ENCODE results near the gene DGKG.

The DGKG gene

DNA sequence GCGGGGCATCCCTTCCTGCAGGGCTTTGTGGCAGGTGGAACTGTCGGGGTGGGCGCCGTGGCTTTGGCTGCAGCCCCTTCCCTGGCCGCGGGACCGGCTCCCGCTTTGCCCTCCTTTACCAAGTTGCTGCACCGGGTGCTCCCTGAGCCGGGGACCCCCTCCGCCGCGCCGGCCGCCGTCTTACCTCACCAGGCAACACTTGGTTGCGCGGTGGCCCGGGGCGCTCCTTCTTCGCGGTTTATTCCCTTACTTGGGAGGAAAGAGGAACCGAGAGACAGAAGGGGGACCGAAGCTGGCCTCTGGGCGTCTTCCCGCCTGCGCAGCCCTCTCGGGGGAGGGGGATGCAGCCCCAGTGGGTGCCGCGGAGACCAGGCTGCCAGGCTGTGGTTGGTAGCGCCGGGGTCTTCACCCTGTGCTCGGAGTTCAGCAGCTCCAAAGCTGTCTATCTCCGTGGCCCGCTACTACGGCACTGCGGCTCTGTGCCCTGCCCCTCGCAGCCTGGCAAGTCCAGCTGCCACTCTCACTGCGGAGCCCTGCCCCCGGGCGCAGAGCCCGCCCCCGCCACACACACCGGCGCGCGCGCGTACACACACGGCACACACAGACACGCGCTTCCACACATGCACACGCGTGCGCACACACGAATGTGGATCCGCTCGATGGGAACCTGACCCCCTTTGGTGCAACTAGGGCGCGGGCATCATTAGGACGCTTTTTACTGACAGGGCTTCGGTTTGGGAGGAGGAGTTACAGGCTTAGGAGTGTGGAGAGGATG is at the start of gene DGKG:
Gene DGKG (minus strand): TSS at position 473 of the 775 bp plus-strand sequence. CDS start 41,775 bp downstream, outside the sequence.
- peak; percentile 22 for DNase-seq

DNA sequence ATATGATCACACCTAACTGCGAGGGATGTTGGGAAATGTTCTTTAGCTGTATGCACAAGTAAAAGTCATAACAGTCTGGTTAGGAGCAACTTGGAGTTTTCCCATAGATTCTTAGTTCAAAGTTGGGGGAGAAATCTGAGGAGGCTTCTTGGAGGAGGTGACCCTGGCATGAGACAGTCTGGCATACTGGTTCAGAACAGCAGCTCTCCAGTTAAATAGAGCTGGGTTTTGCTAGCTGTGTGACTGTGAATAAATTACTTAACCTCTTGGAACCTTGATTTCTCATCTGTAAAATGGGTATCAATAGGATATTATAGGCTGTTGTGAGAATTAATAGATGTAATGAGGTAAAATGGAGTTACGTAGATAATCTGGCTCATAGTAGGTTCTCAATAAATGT is 49.1 kb upstream of the DGKG start:
- DNase-seq = no peak

DNA sequence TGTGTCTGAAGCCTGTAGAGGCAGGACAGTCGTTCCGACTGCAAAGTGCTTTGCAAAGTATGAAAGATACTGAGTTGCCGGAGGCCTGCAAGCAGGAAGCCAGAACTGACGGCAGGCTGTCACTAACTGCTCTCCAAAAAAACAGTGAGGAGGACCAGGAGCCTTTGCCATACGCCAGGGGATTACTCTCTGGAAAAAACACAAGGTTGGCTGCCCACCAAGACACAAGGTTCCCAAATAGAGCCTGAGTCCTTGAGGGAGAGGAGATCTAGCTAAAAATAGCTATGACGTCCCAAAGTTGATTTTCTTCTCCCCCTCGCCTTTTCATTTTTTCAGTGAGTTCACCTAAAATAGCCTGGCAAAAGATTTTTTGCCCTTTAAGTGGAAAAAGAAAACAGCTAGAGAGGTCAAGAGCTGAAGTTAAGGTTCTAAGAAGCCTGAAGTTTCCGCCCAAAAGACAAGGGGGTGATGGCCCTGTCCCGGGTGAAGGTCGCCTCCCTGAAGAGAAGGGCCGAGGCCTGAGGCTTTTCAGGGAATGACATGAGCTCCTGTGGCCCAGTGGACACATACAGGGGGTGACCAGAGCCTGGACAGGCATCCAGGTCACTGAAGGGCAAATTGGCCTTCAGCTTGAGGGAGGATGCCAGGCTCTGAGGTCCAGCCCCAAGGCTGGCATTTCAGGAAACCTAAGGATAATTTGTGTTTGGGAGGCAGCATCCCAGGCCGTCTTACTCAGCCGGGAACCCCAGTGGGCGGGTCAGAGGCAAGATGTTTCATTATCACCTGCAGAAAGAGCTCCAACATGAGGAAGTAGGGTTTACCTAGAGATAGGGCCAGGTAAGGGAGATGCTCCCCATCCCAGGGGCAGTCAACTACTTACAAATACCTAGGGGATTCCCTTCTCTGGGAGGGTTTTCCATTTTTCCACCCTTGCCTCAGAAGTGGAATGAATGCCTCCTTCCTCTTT is 44.9 kb upstream of the DGKG start:
- no peak for DNase-seq

DNA sequence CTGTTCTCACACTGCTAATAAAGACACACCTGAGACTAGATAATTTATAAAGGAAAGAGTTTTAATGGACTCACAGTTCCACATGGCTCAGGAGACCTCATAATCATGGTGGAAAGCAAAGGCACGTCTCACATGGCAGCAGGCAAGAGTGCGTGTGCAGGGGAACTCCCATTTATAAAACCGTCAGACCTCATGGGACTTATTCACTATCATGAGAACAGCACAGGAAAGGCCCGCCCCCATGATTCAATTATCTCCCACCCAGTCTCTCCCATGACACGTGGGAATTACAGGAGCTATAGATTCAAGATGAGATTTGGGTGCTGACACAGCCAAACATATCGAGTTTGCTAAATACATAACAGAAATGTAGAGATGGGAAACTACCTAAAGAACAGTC is 39.5 kb upstream of the DGKG start:
- DNase-seq = no peak

DNA sequence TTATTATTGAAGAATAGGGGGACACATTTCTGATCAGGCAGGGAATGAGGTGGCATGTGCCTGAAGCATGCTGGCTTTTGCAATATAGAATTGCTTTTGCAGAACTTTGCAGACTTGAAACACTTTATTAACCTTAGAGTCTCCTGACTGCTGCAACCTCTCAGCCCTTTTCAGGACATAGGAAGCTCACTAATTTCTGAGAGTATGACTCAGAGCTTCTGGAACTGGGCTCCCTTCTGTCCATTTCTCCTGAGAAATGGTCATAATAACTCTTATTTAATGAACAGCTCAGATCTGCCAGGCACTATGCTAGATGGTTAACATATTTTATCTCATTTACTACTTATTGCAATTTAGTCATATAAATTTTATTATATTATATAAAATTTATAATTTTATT is 38.6 kb upstream of the DGKG start:
- no peak for DNase-seq

DNA sequence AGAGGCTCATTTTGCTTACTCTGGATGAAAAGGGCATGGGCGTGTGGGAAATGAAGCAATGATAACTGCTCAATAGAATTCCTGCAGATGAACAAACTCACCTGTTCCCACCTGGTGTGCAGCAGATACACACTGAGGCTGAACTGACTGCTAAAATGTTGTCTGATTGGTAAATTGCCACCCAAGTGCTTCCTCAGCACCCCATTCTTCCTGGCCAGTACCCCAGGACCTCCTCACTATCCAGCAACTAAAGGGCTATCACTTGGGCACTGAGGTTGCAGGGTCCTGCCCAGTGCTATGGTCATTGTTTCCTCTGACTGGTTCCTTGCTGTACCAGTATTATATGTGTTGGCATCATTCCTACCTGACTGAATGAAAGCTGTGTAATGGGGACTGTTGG is 38.0 kb upstream of the DGKG start:
- no peak for DNase-seq

DNA sequence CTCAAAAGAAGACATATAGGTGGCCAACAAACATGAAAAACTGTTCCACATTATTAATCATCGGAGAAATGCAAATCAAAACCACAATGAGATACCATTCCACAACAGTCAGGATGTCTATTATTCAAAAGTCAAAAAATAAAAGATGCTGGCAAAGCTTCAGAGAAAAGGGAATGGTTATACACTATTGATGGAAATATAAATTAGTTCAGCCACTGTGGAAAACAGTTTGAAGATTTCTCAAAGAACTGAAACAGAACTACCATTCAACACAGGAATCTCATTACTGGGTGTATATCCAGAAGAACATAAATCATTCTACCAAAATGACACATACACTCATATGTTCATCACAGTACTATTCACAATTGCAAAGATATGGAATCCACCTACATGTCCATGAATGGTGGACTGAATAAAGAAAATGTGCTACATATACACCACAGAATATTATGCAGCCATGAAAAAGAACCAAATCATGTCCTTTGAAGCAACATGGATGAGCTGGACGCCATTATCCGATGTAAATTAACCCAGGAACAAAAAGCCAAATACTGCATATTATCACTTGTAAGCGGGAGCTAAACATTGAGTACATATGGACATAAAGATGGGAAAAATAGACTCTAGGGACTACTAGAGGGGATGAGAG is 32.7 kb upstream of the DGKG start:
- no peak for DNase-seq

DNA sequence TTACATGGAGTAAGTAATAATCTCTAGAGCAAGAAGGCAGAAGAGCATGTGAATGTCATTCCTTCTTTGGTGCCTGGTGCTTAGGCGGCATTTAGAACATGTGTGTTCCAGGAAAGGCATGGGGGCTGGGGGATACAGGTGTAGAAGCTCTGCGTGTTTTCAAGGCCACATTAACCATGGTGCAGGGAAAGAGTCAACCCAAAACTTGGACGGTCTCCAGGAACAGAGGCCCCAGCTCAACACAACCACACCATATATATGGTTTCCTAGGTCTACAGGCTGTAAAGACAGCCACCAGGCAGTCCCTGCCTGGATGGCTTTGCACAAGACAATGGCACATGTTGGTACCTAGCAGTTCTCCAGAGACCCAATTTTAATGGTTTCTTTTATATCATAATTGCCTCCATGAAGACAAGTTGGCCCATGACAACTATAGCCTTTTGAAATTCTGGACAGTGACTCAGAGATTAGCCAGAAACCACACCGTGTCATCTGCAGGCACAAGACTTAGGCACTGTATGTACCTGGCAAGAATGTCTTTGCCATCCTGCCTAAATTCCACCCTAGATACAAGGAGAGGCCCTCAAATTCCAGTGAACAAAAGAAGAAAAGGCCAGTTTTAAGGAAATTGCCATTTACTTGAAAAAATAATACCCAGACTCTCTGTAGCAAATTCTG is 25.0 kb upstream of the DGKG start:
- DNase-seq = no peak

DNA sequence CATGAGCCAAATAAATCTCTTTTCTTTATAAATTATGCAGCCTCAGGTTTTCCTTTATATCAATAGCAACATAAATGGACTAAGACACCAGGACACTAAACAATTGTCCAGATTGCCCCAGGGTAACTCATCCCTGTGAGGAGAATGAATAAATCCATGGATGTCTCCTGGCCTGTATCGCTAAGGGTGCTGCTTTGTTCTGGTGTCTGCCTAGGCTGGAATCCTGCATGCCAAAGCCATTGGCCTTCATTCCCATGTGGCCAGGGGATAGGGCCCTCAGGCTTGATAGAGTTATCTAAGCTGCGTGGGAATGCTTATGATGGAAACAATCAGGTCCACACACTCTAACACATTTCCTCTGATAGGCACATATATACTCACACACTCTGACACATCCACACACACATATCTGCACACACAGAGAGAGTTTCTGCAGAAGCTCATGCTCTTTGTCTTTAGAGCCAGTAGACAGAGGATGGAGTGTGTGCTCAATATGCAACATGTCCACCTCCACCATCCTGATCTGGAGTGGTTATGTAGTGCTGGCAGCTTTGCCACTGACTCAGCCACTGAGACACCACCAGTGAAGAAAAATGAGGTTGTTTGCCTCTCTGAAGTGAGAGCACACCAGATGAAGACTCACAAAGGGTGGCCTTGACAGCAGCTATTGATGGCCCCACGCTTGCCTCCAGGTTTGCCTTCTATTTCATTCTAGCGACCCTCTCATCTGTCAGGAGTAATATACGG is 24.0 kb upstream of the DGKG start:
- no peak for DNase-seq

DNA sequence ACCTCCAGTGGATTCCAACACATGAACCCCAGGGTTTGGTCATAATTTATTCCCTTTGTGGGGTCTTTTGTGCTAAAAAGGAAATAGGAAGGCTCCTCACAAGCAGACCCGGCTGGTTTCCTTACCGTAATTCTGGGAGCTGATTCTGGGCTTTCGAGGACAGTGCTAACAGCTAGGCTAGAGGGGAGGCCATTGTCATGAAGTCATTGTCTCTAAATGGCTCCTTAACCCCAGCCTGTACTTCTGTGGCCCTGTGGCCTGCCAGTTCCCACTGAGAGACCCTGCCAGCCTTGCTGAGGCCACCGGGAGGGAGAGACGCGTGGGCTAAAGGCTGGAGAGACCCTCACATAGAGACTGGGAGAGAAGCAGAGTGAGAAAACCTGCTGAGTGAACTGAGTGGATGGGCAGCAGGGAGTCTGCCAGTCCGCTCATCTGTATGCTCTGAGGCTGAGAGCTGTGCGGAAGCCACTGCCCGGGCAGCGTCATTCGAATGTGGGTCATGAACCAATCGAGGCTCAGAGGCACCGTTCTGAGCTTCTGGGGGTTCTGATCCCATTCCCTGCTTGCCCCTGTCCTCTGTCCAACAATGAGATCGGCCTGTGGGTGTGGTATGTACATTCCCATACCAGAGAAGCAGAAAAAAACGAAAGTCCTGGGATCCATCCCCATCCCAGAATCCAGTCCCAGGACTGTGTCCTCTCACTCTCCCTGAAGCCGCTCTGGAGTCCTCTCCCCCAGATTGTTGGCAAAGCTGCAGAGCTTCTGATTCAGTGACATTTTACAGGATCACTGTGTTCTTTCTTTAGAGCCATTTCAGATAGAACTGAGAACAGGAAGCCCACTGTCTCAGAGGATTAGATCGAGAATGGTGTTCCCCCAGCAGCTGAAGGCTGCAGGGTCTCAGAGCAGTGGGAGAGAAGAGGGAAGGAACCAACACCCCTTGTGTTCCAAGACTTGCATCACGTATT is 21.3 kb upstream of the DGKG start:
- DNase-seq = no peak

DNA sequence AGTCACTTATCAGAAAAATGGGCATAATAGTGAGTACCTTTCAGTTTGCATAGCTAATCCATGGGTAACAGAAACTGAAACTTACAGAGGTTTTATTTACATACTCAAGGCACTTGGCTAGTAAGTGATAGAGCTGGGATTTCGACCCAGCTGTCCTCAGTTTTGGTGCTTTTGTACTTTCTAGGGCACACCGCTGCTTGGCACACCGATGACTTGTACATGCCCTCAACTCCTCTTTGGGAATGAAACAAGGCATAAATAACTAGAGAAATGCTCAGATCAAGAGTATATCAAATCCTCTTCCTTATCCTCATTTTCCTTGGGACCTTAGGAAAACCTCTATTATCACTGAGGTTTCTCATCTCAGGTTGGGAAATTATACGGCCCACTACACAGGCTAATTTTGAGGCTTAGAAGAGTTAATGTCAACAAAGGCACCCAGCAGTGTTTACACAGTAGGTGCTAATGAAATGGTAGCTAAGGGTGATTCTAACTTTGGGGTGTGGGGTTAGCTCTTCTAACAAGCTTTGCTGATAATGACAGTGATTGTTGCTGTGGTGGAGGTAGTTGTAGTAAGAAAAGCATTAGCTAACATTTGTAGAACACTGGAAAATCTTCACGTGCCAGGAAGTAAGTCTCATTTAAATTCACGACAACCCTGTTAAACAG is 20.3 kb upstream of the DGKG start:
- no peak for DNase-seq

DNA sequence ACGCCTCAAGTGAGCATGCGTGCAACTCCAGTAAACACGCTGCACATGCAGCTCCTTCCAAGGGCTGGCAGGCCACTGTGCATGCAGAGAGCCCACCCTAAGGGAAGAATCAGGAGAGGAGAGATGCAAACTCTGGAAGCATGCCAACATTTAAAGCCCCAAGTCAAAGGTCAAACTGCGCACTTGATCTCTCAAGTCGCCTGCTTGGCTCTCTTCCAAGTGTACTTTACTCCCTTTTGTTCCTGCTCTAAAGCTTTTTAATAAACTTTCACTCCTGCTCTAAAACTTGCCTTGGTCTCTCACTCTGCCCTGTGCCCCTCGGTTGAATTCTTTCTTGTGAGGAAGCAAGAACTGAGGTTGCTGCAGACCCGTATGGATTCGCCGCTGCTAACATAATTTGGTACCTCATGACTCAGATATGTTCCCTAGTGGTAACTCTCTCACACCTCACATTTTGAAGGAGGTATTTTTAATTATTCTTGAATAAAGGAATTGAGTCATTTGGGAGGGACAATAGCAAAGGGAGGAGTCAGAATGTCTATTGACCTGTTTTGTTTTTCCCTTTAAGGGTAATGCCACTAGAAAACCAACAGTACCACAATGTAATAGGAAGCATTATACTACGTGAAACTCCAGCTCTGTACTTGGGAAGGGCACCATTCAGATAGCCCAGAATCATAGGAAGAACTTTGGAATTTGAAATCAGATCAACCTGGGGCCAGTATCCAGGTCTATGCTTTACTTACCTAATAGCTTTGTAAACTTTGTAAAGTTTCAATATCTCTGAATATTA is 19.6 kb upstream of the DGKG start:
- no peak for DNase-seq

DNA sequence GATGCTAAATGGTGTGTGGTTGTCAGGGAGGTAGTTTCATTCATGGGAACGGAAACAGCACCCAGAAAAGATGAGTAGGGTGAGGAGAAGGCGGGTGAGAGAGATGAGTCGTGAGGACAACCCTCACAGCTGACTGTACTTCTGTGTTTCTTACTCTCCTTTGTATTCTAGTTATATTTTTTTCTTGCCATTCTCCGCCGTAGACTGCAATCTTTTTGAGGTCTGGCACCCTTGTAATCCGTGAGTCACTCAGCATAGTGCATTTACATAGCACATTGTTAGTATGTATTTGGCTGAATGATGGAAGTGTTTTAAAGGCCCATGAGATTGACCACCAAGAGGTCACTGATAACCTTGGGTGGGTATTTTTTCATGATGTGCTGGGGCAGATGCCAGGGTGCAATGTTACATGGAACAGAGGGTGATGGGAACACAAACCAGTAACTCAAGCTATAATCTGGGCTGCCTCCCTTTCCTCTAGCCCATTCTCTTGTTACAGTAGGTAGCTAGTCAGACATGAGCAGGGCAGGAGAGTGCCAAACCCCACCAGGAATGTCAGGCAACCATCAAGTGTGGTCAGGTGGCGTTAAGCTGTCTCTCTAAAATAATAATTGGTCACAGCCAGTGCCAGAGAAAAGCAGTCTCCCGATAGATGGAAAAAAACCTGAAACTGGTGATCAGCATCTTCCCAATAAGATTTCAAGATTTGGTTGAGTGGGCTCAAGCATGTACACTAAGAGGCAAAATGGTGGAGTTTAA is 18.8 kb upstream of the DGKG start:
- peak; percentile 7 for DNase-seq

DNA sequence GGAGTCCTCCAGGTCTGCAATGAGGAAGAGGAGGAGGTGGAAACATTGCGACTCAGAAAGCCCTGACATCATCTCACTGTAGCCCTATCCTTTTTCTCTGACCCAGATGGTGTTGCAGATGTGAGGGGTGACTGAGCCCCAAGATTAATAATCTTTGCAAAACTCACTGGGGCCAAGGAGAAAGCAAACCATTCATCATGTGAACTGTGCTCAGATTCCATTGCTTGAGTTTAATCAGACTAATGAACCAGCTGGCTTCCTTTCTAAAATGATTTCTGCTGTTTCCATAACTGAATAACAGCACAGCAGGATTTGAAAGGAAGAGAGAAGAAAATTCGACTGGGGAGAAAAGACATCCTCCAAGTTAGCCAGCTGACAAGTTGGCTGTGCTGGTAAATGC is 13.4 kb upstream of the DGKG start:
- DNase-seq = no peak

DNA sequence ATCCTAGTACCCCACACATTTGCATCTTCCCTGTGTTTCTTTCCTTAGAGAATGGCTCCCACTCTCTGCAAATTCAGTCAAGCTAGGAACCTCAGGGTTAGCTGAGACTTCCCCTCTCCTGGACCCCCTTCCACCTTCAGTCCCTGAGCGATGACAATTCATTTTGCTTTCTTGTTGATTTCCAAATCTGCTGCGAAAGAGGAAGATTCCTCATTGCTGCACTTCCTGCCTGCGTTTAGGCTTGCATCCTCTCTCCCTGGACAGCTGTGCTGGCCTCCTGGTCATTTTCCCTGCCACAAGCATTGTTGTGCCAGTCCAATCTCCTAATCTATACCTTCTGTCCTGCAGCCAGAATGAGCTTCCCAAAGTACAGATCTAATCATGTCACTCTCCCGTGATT is 12.3 kb upstream of the DGKG start:
- no peak for DNase-seq

DNA sequence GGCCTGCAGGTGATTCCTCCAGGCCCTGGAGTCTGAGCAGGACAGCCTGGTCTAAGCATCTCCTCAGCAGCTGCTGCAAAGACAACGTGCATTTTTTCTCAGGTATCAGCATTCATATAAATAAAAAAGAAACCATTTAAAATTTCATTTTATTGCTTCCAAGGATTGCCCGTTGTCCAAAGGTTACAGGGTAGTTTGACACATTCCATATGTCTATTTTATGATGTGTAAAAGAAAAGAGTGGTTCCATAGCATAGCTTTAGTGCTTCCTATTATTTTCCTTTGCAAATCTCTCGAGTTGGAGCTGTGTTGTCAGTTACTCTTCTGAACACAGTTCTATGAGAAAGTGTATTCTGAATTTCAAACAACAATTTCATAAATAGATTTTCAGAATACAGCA is 7.2 kb upstream of the DGKG start:
- DNase-seq = no peak

DNA sequence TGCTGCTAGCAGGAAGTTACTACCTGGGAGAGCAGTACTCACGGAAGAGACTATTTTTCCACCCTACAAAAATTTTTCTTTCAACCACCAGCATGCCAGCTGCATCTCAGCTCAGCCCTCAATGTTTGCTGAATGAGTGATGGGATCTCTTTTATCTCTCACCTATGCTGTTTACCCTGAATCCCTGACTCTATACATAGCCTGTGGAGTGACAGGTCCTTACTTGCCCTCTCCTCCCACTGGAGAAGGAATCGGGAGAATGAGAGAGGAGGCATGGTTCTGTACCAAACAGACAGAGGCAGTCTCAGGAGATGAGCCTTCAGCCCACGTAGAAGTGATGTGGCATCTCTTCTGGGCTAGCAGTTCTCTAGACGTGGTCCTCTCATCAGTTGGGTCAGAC is 6.7 kb upstream of the DGKG start:
- no peak for DNase-seq

DNA sequence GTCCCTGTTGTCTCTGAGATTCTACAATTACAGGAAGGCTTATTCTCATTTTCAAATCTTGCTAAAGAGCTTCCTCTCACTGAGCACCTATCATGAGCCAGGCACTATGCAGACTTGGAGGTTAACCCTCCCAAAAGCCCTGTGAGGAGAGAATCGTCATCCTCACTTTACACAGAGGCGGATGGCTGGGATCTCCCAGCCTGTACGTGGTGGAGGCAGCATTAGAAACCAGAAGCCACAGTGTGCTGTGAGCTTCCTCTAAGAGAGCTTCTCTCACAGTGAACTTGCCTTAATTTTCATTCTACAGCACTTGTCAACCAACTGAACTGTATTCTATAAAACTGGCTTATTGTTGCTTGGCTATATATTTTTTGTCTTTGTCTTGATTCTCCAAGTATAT is 6.1 kb upstream of the DGKG start:
- DNase-seq = no peak

DNA sequence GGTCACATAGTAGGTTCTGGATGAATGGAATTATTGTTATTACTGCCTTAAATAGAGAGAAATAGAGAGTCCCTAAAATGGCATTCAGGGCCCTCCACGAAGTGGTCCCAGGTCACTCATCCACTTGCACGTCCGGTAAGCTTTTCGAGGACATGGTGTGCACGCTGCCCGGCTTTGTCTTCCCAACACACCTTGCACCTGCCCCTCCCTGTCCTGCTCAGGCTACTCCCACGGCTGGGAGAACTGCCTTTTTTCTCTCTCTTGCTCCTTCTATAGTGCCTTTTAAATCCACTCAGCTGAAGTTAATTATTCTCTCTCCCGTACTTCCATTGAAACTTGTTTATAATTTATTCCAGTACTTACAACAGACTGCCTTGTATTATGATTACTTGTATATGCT is 5.6 kb upstream of the DGKG start:
- no peak for DNase-seq

Data from stimulated activated CD4-positive, alpha-beta T cell treated with anti-CD3 and anti-CD28 coated beads, Interleukin-4, amount 100 ng/mL, for 24 hours (primary cell).